Measurements from ENCODE around the gene ABCB4.

ABCB4 gene

GRCh38 chr7:87506246-87507180 is 31.0 kb upstream of the ABCB4 start:
- H3K36me3 ChIP-seq (ENCODE audit: control insufficient read depth, insufficient read depth, low read length): no peaks in the 10 kb centered on the region
- no peaks in the 10 kb centered on the region for H3K79me2 ChIP-seq
- TF ChIP-seq, protein P1, sequence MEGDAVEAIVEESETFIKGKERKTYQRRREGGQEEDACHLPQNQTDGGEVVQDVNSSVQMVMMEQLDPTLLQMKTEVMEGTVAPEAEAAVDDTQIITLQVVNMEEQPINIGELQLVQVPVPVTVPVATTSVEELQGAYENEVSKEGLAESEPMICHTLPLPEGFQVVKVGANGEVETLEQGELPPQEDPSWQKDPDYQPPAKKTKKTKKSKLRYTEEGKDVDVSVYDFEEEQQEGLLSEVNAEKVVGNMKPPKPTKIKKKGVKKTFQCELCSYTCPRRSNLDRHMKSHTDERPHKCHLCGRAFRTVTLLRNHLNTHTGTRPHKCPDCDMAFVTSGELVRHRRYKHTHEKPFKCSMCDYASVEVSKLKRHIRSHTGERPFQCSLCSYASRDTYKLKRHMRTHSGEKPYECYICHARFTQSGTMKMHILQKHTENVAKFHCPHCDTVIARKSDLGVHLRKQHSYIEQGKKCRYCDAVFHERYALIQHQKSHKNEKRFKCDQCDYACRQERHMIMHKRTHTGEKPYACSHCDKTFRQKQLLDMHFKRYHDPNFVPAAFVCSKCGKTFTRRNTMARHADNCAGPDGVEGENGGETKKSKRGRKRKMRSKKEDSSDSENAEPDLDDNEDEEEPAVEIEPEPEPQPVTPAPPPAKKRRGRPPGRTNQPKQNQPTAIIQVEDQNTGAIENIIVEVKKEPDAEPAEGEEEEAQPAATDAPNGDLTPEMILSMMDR (IDR thresholded peaks at IDR 0.05): peak; percentile 31
- no peak overlapping the region for H3K4me3 ChIP-seq (ENCODE audit: low read depth, low read length)
- no peaks in the 10 kb centered on the region for H3K9me3 ChIP-seq (ENCODE audit: control insufficient read depth, low read length)
- no peak overlapping the region for H3K9ac ChIP-seq
- H3K27me3 ChIP-seq (ENCODE audit: control insufficient read depth, insufficient read depth, low read length): no peaks in the 10 kb centered on the region
- H3K4me2 ChIP-seq (ENCODE audit: low read length): no peak overlapping the region
- H3K27ac ChIP-seq: no peak overlapping the region
- no peaks in the 10 kb centered on the region for H3K4me1 ChIP-seq
- H2AFZ ChIP-seq: no peak overlapping the region

GRCh38 chr7:87505557-87506245 is 30.2 kb upstream of the ABCB4 start:
- Histone ChIP-seq H3K27me3 (ENCODE audit: control insufficient read depth, insufficient read depth, low read length) (no peaks in the 10 kb centered on the region), H3K79me2 (no peaks in the 10 kb centered on the region)
- TF ChIP-seq, protein P1 (IDR thresholded peaks at IDR 0.05): no peak

GRCh38 chr7:87505122-87505521 is 29.6 kb upstream of the ABCB4 start:
- Histone ChIP-seq H3K9me3 (ENCODE audit: control insufficient read depth, low read length) (no peaks in the 10 kb centered on the region), H3K4me1 (no peaks in the 10 kb centered on the region), H3K79me2 (no peaks in the 10 kb centered on the region), H2AFZ (no peak overlapping the region), H3K27me3 (ENCODE audit: control insufficient read depth, insufficient read depth, low read length) (no peaks in the 10 kb centered on the region), H3K9ac (no peak overlapping the region), H3K4me3 (ENCODE audit: low read depth, low read length) (no peak overlapping the region), H3K36me3 (ENCODE audit: control insufficient read depth, insufficient read depth, low read length) (no peaks in the 10 kb centered on the region), H3K4me2 (ENCODE audit: low read length) (no peak overlapping the region), H3K27ac (no peak overlapping the region)
- TF ChIP-seq, protein P1 (IDR thresholded peaks at IDR 0.05): no peak

More at GRCh38 chr7:87505557-87506245, 30.2 kb upstream of the ABCB4 start:
- no peak overlapping the region for H3K4me2 ChIP-seq (ENCODE audit: low read length)
- H3K9ac ChIP-seq: no peak overlapping the region
- no peaks in the 10 kb centered on the region for H3K36me3 ChIP-seq (ENCODE audit: control insufficient read depth, insufficient read depth, low read length)
- no peak overlapping the region for H3K4me3 ChIP-seq (ENCODE audit: low read depth, low read length)
- no peaks in the 10 kb centered on the region for H3K9me3 ChIP-seq (ENCODE audit: control insufficient read depth, low read length)
- no peaks in the 10 kb centered on the region for H3K4me1 ChIP-seq
- H3K27ac ChIP-seq: no peak overlapping the region
- no peak overlapping the region for H2AFZ ChIP-seq

GRCh38 chr7:87499494-87499893 is 24.0 kb upstream of the ABCB4 start:
- no peaks in the 10 kb centered on the region for H3K27me3 ChIP-seq (ENCODE audit: control insufficient read depth, insufficient read depth, low read length)
- H3K4me1 ChIP-seq: no peaks in the 10 kb centered on the region
- H3K36me3 ChIP-seq (ENCODE audit: control insufficient read depth, insufficient read depth, low read length): no peaks in the 10 kb centered on the region
- no peak overlapping the region for H3K27ac ChIP-seq
- no peaks in the 10 kb centered on the region for H3K79me2 ChIP-seq
- H3K9me3 ChIP-seq (ENCODE audit: control insufficient read depth, low read length): no peaks in the 10 kb centered on the region
- no peak overlapping the region for H3K4me2 ChIP-seq (ENCODE audit: low read length)
- no peak overlapping the region for H3K4me3 ChIP-seq (ENCODE audit: low read depth, low read length)
- TF ChIP-seq, protein P1 (IDR thresholded peaks at IDR 0.05): no peak
- no peak overlapping the region for H3K9ac ChIP-seq
- no peak overlapping the region for H2AFZ ChIP-seq

Measured in parathyroid adenoma (tissue), 2 donors.